K562 (cell line): Measurements from ENCODE around the gene ZNF669. TPM values are rescaled to one million over a fixed set of nuclear protein-coding genes. Genes with fewer than 3 reads are reported as not detected.

Experiments
- ATAC-seq: fragments of 200-7000 bp; cut with Tn5 transposase; 3 replicates; pipeline ENCODE4 v1.9.1; 2020; ENCODE audit warnings: moderate library complexity
- BruUV-seq: library from RNA; stranded (reverse); fragments of 400-500 nt; replicated peaks from 2 replicates; lab custom pipeline; 2021; lab: Mats Ljungman, UMichigan
- CTCF ChIA-PET: fragments of 300-600 bp; formaldehyde crosslinking; extraction: SDS; loops from one replicate; lab custom pipeline; 2021; ENCODE audit warnings: low intra/inter-chr PET ratio; lab: Yijun Ruan, JAX
- POLR2A ChIA-PET: fragments of 300-600, 350-650 bp; sonication (Branson Sonifier 250); formaldehyde crosslinking; extraction: SDS; loops from one replicate; lab custom pipeline; 2021; ENCODE audit warnings: antibody characterized with exemption, inconsistent platforms; lab: Yijun Ruan, JAX
- DNase-seq, 4 experiments: peaks; one replicate each; pipeline versions ENCODE4 v3.0.0 to v3.0.0-alpha.2; 2011 to 2018; ENCODE audit warnings: low spot score in 3 of 4, mixed read lengths in 3 of 4; ENCODE audit errors: extremely low read depth in 1 of 4
- FAIRE-seq: peaks from 2 replicates; lab custom pipeline; 2011; peaks lifted over from hg19 to GRCh38; lab: Jason Lieb, UNC
- H2AFZ ChIP-seq: 2 replicates; pipeline ENCODE4 v1.6.0; 2011; ENCODE audit warnings: low read depth, low read length, control low read depth, inconsistent platforms
- H3K27ac ChIP-seq: fragments of 200-600 bp; 3 replicates; pipeline ENCODE4 v1.8.0; 2011; ENCODE audit warnings: low read depth, mild to moderate bottlenecking, control low read depth, inconsistent platforms, low read length, moderate library complexity, mixed read lengths; ENCODE audit errors: extremely low read depth
- H3K27me3 ChIP-seq, 2 experiments: fragments of 300-600 bp in 1 of 2; 2 replicates in 1 of 2; 3 replicates in 1 of 2; pipeline versions ENCODE4 v1.6.0 to v1.8.0; 2011; ENCODE audit warnings: inconsistent platforms in 2 of 2, low read length in 2 of 2, mild to moderate bottlenecking in 1 of 2, mixed read lengths in 1 of 2, moderate library complexity in 1 of 2; ENCODE audit not compliant: control insufficient read depth in 2 of 2, insufficient read depth in 2 of 2
- H3K36me3 ChIP-seq: fragments of 300-600 bp; 3 replicates; pipeline ENCODE4 v1.8.0; 2011; ENCODE audit warnings: mild to moderate bottlenecking, low read length, inconsistent platforms; ENCODE audit not compliant: control insufficient read depth, insufficient read depth
- H3K4me1 ChIP-seq, 2 experiments: fragments of 200-600 bp in 1 of 2; replicated peaks in 1 of 2; 2 replicates in 1 of 2; 3 replicates in 1 of 2; pipeline versions ENCODE4 v1.5.1 to v1.8.0; 2011; ENCODE audit warnings: inconsistent platforms in 2 of 2, low read length in 2 of 2, mild to moderate bottlenecking in 1 of 2, mixed read lengths in 1 of 2, moderate library complexity in 1 of 2; ENCODE audit not compliant: control insufficient read depth in 2 of 2, insufficient read depth in 2 of 2
- H3K4me2 ChIP-seq: 2 replicates; pipeline ENCODE4 v1.6.1; 2011; ENCODE audit warnings: low read length, control low read depth, inconsistent platforms, mixed read lengths; ENCODE audit not compliant: insufficient read depth
- H3K4me3 ChIP-seq: fragments of 200-600 bp; sonication (generic), shearing (Covaris generic); 2 replicates; pipeline ENCODE4 v1.5.1; 2016; ENCODE audit warnings: control low read depth, inconsistent platforms
- H3K79me2 ChIP-seq: fragments of 200-600 bp; 3 replicates; pipeline ENCODE4 v1.8.0; 2011; ENCODE audit warnings: low read length, inconsistent platforms; ENCODE audit not compliant: control insufficient read depth, insufficient read depth
- H3K9ac ChIP-seq, 2 experiments: 2 replicates each; pipeline versions ENCODE4 v1.6.0 to v1.6.1; 2011; ENCODE audit warnings: low read depth in 2 of 2, low read length in 2 of 2, control low read depth in 1 of 2, inconsistent platforms in 1 of 2, mild to moderate bottlenecking in 1 of 2, mixed read lengths in 1 of 2; ENCODE audit not compliant: insufficient read depth in 1 of 2
- H3K9me1 ChIP-seq: one replicate; pipeline ENCODE4 v1.6.0; 2011; ENCODE audit warnings: inconsistent platforms, mild to moderate bottlenecking, low read length, moderate library complexity; ENCODE audit not compliant: control insufficient read depth, insufficient read depth
- H3K9me3 ChIP-seq: replicated peaks from 2 replicates; pipeline ENCODE4 v1.5.1; 2011; ENCODE audit warnings: low read depth, low read length, inconsistent platforms; ENCODE audit not compliant: control insufficient read depth, insufficient read depth
- H4K20me1 ChIP-seq: replicated peaks from 2 replicates; pipeline ENCODE4 v1.6.1; 2011; ENCODE audit warnings: low read length, inconsistent platforms, mixed read lengths; ENCODE audit not compliant: control insufficient read depth, insufficient read depth
- MEIS2 ChIP-seq: fragments of 450-650 bp; IDR thresholded peaks from 2 replicates; pipeline ENCODE4 v1.6.1; 2014; ENCODE audit warnings: mild to moderate bottlenecking; ENCODE audit not compliant: partially characterized antibody
- NFE2 ChIP-seq: IDR thresholded peaks from 2 replicates; pipeline ENCODE4 v1.6.1; 2014; ENCODE audit warnings: antibody characterized with exemption, low read depth
- PBX2 ChIP-seq, 2 experiments: IDR thresholded peaks in 1 of 2; conservative IDR thresholded peaks in 1 of 2; 2 replicates each; pipeline ENCODE4 v1.6.1; 2016; ENCODE audit warnings: low read depth in 2 of 2, mild to moderate bottlenecking in 1 of 2, missing compliant biosample characterization in 1 of 2, missing genetic modification characterization in 1 of 2, moderate library complexity in 1 of 2
- PKNOX1 ChIP-seq: fragments of 450-650 bp; IDR thresholded peaks from 2 replicates; pipeline ENCODE4 v1.6.1; 2016
- TRIM24 ChIP-seq, 2 experiments: fragments of 450-650 bp; IDR thresholded peaks; 2 replicates each; pipeline ENCODE4 v1.6.1; 2016
- XRCC5 ChIP-seq: fragments of 200-400 bp; formaldehyde crosslinking; IDR thresholded peaks from 2 replicates; pipeline ENCODE4 v1.6.1; 2017; ENCODE audit warnings: low read depth, mild to moderate bottlenecking, low read length
- ZNF407 ChIP-seq: fragments of 450-650 bp; IDR thresholded peaks from 2 replicates; pipeline ENCODE4 v1.6.1; 2016; ENCODE audit warnings: low read depth
- WGBS: fragments of 100-300 bp; shearing (Covaris generic); methylation state at CpG from one replicate; pipeline ENCODE4 v1.1.6; 2016; ENCODE audit warnings: low coverage, mixed read lengths; ENCODE audit not compliant: insufficient coverage; ENCODE audit errors: missing lambda C conversion rate; 5-methylcytosine and 5-hydroxymethylcytosine counted together
- in situ Hi-C: fragments of 300-500 bp; cut with MboI; formaldehyde crosslinking; loops from 4 replicates; pipeline ENCODE4 v1.15.0; 2018; ENCODE audit warnings: inconsistent platforms, mixed read lengths
- intact Hi-C: fragments of 100-400 bp; cut with micrococcal nuclease; formaldehyde crosslinking; loops from 2 replicates; pipeline ENCODE4 v1.14.2; 2022
- polyA plus RNA-seq, 8 experiments: library from polyadenylated mRNA; depleted of rRNA in 4 of 8; stranded (reverse) in 5 of 8; unstranded in 3 of 8; fragments of >200 nt; fragmentation: Nextera tagmentation in 2 of 8; fragmentation: Illumina TruSeq in 1 of 8; extraction: Ambion mirVana in 2 of 8; extraction: Trizol in 1 of 8; gene quantifications; 2 replicates each; pipeline versions ENCODE4 v1.2.1 to v1.2.3, GENCODE V29; 2011 to 2014; ENCODE audit warnings: inconsistent platforms in 1 of 8, missing spikeins in 1 of 8
- total RNA-seq, 7 experiments: library from RNA; depleted of rRNA in 6 of 7; stranded (reverse); fragments of >200 nt in 6 of 7; fragmentation: Illumina TruSeq in 2 of 7; extraction: Trizol in 2 of 7; gene quantifications; 2 replicates each; pipeline versions ENCODE4 v1.2.1 to v1.2.3, GENCODE V29; 2011 to 2021; ENCODE audit warnings: low replicate concordance in 1 of 7

Gene ZNF669
- total and polyA plus RNA-seq, 9 of the 15 experiments (the other 6 are each of a cell fraction or from before 2014, with no cell fraction given), result 5.3 to 18.3 (median 10.2) TPM

GRCh38 chr1:247121382-247121781 is 17.2 kb upstream of the ZNF669 start:
- no peak for FAIRE-seq
- peak; percentile 87 for TF ChIP-seq PKNOX1
- peak in 1 of 2 experiments; percentile 31; a peak in 1 of 4 replicates for TF ChIP-seq TRIM24 (IDR thresholded peaks at IDR 0.05)
- no peak for TF ChIP-seq XRCC5
- TF ChIP-seq MEIS2, result peak; percentile 83
- no peak for TF ChIP-seq ZNF407
- no peak for TF ChIP-seq PBX2 (CRISPR knock-in tag; IDR thresholded peaks at IDR 0.05; ENCODE audit: low read depth)
- peak; percentile 67 for TF ChIP-seq PBX2 (tag; conservative IDR thresholded peaks at IDR 0.05; ENCODE audit: low read depth)
- TF ChIP-seq NFE2, result peak; percentile 58
- ATAC-seq, result no peak
- no peak overlapping the region for H3K9ac ChIP-seq
- H3K27ac ChIP-seq, result no peak overlapping the region
- no peak overlapping the region for H2AFZ ChIP-seq
- no peak overlapping the region for H3K4me3 ChIP-seq
- in situ Hi-C loops, result no loop called here
- no peaks in the 10 kb centered on the region for H3K79me2 ChIP-seq
- intact Hi-C loops, result no loop called here
- CTCF ChIA-PET, result no interaction called here
- 8% methylated on average over 6 of the region's 6 CpGs for WGBS
- H3K9me1 ChIP-seq, result no peaks in the 10 kb centered on the region
- DNase-seq, result no peak
- H4K20me1 ChIP-seq, result no peaks in the 10 kb centered on the region
- peaks cover 0 to 6% of the 10 kb centered on the region in 2 experiments; a peak in 2 of 5 replicates for H3K4me1 ChIP-seq
- H3K4me2 ChIP-seq, result no peak overlapping the region
- H3K27me3 ChIP-seq, result no peaks in the 10 kb centered on the region
- POLR2A ChIA-PET, result interaction anchor here (1.2 kb wide), 1 partner anchor 17 kb away, joined by 3 read pairs; no protein-coding TSS in a partner anchor
- peaks cover 10% of the 10 kb centered on the region for H3K9me3 ChIP-seq
- BruUV-seq, result no TSS peak
- H3K36me3 ChIP-seq, result no peaks in the 10 kb centered on the region
